Left lung (tissue), 10 donors: ENCODE results near the gene CDC14B. TPM values are rescaled to one million over a fixed set of nuclear protein-coding genes. Genes with fewer than 3 reads are reported as not detected.

ENCODE experiments used
- ATAC-seq: fragments of 200-7000 bp; cut with Tn5 transposase; one replicate; pipeline ENCODE4 v1.9.1; 2020; ENCODE audit warnings: moderate library complexity
- DNase-seq, 4 donors: peaks; one replicate each; pipeline ENCODE4 v3.0.0-alpha.2; 2013 to 2020
- H3K27ac ChIP-seq, 2 donors: fragments of 200-600 bp; sonication (generic) in 1 of 2; one replicate each; pipeline versions ENCODE4 v1.5.0 to v1.8.0; 2020 to 2021
- H3K27me3 ChIP-seq, 2 donors: fragments of 200-600 bp; sonication (generic) in 1 of 2; one replicate each; pipeline versions ENCODE4 v1.5.0 to v1.8.0; 2020 to 2021
- H3K36me3 ChIP-seq, 2 donors: fragments of 200-600 bp; sonication (generic) in 1 of 2; one replicate each; pipeline versions ENCODE4 v1.5.0 to v1.8.0; 2020 to 2021
- H3K4me1 ChIP-seq, 2 donors: fragments of 200-600 bp; one replicate each; pipeline ENCODE4 v1.8.0; 2021
- H3K4me3 ChIP-seq, 2 donors: fragments of 200-600 bp; sonication (generic) in 1 of 2; one replicate each; pipeline versions ENCODE4 v1.5.0 to v1.8.0; 2020 to 2021; ENCODE audit warnings: mild to moderate bottlenecking in 1 of 2
- H3K9me3 ChIP-seq, 2 donors: fragments of 200-600 bp; sonication (generic) in 1 of 2; one replicate each; pipeline versions ENCODE4 v1.5.0 to v1.8.0; 2020 to 2021
- intact Hi-C, 2 donors: fragments of 100-400 bp; cut with DNase I; formaldehyde crosslinking; loops; one replicate each; pipeline versions ENCODE4 v1.11.2 to v1.14.2; 2022
- polyA plus RNA-seq, 6 donors: library from polyadenylated mRNA; unstranded; fragments of 120-200 nt; gene quantifications; one replicate each; pipeline ENCODE4 v1.2.1, GENCODE V29; 2013; ENCODE audit not compliant: insufficient read length in 6 of 6
- total RNA-seq, 2 donors: library from RNA; stranded (reverse); fragmentation: NEBNext Ultra II Directional; extraction: Animal tissue kit (Norgen Biotek cat#: 25700); gene quantifications; one replicate each; pipeline ENCODE4 v1.2.1, GENCODE V29; 2021
- TF ChIP-seq, protein P1 (sequence below), 2 donors: fragments of 200-600 bp; sonication (generic) in 1 of 2; IDR thresholded peaks; one replicate each; pipeline versions ENCODE4 v1.5.0 to v1.8.0; 2021; ENCODE audit warnings: antibody characterized with exemption in 2 of 2
- donor health status: DM: no; HTN: yes; CAD: no.
- donor health status: DM: no; HTN: no; CAD: no.

Gene CDC14B
- total and polyA plus RNA-seq, 8 donors, result 10.5 to 20.3 (median 17.9) TPM

DNA sequence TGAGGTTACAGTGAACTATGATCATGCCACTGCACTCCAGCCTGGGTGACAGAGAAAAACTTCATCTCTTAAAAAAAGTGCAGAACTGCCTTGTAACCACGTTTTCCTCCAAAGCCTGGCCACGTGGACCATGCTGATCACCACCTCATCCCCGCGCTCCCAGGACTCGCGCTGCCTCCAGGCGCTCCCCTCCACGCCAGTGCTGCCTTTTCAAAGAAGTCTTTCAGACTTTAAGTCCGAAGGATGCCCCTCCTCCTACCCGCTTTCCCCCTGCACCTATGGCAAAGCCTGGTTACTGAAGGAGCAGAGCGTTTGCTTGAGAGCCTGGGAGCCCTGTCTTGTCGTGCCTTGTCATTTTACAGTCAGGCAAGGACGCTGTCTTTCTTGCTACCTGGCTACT is 125.9 kb downstream of the CDC14B start:
- Histone ChIP-seq H3K9me3 (no peaks in the 10 kb centered on the region), H3K36me3 (peaks cover 0 to 24% of the 10 kb centered on the region in 2 donors), H3K27me3 (no peaks in the 10 kb centered on the region), H3K4me3 (no peak overlapping the region), H3K27ac (no peak overlapping the region), H3K4me1 (peaks cover 6 to 12% of the 10 kb centered on the region in 2 donors)
- DNase-seq (no peak), ATAC-seq (no peak)
- TF ChIP-seq, protein P1, sequence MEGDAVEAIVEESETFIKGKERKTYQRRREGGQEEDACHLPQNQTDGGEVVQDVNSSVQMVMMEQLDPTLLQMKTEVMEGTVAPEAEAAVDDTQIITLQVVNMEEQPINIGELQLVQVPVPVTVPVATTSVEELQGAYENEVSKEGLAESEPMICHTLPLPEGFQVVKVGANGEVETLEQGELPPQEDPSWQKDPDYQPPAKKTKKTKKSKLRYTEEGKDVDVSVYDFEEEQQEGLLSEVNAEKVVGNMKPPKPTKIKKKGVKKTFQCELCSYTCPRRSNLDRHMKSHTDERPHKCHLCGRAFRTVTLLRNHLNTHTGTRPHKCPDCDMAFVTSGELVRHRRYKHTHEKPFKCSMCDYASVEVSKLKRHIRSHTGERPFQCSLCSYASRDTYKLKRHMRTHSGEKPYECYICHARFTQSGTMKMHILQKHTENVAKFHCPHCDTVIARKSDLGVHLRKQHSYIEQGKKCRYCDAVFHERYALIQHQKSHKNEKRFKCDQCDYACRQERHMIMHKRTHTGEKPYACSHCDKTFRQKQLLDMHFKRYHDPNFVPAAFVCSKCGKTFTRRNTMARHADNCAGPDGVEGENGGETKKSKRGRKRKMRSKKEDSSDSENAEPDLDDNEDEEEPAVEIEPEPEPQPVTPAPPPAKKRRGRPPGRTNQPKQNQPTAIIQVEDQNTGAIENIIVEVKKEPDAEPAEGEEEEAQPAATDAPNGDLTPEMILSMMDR (IDR thresholded peaks at IDR 0.05), result no peak
- intact Hi-C loops, result no loop called here

DNA sequence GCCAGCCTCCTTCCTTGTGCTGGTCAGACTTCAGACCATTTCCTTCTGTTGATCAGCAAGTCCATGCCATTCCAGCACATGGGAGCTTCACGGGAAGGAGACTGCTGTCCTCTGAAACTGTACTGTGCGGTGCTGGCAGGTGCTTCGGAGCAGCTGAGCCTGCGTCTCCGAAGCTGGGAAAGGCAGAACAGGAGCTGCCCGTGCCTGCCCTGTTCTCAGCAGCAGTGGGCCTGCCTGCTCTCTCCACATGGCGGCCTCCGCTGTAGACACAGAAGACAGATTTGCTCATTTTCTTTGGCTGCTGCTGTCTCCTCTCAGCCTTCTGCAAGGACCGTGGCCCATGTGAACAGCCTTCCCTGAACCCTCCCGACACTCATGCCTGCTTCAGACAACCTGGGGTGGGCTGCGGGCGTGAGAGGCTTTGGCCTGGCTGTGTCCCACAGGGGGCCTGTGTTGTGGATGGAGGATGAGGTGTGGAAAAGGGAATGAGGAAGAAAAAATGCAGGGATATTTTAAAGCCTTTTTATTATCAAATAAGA is 126.6 kb downstream of the CDC14B start:
- ATAC-seq, result no peak
- Histone ChIP-seq H3K4me3 (no peak overlapping the region), H3K27me3 (no peaks in the 10 kb centered on the region), H3K4me1 (peaks cover 6 to 12% of the 10 kb centered on the region in 2 donors), H3K27ac (no peak overlapping the region), H3K36me3 (peaks cover 0 to 31% of the 10 kb centered on the region in 2 donors), H3K9me3 (no peaks in the 10 kb centered on the region)
- no peak for DNase-seq
- intact Hi-C loops, result no loop called here
- TF ChIP-seq, protein P1 (IDR thresholded peaks at IDR 0.05), result no peak

DNA sequence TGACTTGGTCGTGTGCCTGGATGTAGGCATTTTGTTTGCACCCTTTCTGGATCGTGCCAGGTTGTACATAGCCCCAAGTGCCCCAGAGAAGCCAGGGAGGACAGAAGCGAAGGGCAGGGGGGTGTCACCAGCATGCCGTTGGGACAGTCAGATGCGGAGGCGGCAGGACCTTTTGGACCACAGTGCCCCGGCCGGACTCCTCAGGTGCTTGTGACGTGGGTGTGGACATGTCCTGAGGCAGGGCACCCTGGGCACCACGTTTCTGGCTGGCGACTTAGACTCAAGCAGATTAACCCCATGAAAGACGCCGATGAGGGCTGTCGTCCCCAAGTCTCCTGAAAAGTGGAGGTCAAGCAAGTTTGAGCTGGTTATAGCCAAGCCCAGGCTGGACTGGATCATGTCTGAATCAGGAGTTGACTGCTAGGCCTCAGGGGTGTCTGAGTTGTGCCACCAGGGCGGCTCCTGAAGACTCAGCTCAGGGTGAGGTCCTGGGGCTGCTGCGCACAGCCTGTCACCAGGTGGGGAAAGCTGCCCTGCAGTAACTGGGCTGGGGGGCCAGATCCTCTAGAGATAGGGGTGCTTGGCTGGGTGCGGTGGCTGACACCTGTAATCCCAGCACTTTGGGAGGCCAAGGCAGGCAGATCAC is 127.6 kb downstream of the CDC14B start:
- intact Hi-C loops, result no loop called here
- H3K27ac ChIP-seq, result peak overlapping the region in 1 of 2 donors; percentile 29
- no peak for DNase-seq

DNA sequence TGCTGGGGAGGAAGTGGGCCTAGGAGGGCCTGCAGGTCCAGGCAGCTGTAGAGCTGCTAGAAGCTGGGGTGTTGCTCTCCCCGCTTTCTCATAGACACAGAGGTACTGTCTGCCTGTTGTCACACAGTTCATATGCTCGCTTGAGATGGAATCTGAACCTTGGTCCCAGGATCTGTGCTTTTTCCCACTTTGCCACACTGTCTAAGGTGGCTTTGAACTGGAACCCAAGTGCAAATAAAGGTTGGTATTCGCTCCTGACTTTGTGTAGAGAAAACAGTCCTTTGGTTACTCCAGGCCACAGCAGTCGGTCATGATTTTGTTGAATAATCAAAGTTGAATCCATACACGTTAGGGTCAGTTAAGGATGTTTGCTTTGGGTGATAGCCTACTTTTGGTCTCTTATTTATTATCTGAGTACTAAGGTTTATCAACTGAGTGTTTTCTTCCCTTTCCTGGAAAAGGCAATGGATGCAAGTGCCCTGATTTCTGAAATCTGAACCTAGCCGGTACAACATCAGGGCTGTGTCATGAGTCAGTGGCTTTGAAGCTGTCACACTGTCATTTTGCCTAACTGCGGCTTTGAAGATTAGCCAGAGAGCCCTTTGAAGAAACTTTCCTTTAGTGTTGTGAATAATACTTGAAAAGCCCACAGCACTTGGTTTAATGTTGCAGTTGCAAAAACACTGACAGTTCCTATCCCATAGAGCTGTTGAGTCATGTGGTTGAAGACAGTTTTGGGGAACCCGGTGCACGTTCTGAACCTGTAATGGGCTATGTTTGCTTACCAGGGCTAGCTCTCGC is 128.4 kb downstream of the CDC14B start:
- Histone ChIP-seq H3K9me3 (no peaks in the 10 kb centered on the region), H3K36me3 (peaks cover 0 to 34% of the 10 kb centered on the region in 2 donors), H3K27me3 (no peaks in the 10 kb centered on the region), H3K27ac (peak overlapping the region in 1 of 2 donors; percentile 29), H3K4me1 (peaks cover 6 to 18% of the 10 kb centered on the region in 2 donors), H3K4me3 (no peak overlapping the region)
- intact Hi-C loops, result no loop called here
- peak; percentile 50 for ATAC-seq
- TF ChIP-seq, protein P1 (IDR thresholded peaks at IDR 0.05), result no peak
- DNase-seq, result peak in 1 of 4 donors; percentile 51

More for the DNA sequence above, 127.6 kb downstream of the CDC14B start:
- Histone ChIP-seq H3K9me3 (no peaks in the 10 kb centered on the region), H3K4me1 (peaks cover 6 to 13% of the 10 kb centered on the region in 2 donors), H3K27me3 (no peaks in the 10 kb centered on the region), H3K4me3 (no peak overlapping the region), H3K36me3 (peaks cover 0 to 34% of the 10 kb centered on the region in 2 donors)
- TF ChIP-seq, protein P1 (IDR thresholded peaks at IDR 0.05), result no peak
- no peak for ATAC-seq

DNA sequence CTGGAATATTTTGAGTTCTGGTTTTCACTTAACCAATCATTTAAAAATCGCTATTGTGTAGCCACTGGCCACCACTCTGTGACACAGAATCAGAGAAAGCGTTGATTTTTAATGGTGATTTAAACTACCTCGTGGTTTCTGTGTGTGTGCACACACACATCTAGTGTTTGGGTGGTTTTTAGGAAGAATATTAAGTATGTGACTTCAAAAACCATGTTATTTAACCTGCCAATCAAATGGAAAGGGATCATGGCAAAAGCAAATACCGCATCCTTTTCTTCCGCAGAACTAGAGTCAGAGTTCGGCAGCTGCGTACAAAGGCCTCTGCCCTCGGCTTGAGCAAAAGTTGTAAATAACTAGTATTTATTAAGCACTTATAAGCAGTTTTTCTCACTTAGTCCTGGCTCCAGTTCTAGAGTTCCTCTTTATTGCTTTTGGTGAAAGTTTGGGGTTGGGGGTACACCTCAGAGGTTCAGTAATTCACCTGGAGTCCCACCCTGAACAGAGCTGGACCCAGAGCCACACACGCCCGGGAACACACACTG is 129.0 kb downstream of the CDC14B start:
- TF ChIP-seq, protein P1 (IDR thresholded peaks at IDR 0.05), result no peak
- Histone ChIP-seq H3K36me3 (peaks cover 0 to 34% of the 10 kb centered on the region in 2 donors), H3K27ac (peak overlapping the region in 1 of 2 donors; percentile 9), H3K4me3 (no peak overlapping the region), H3K27me3 (no peaks in the 10 kb centered on the region), H3K4me1 (peaks cover 6 to 18% of the 10 kb centered on the region in 2 donors), H3K9me3 (no peaks in the 10 kb centered on the region)
- ATAC-seq, result no peak
- intact Hi-C loops, result no loop called here
- DNase-seq, result no peak
